GM18520 (cell line): Measurements from ENCODE around the gene TMEM204.

Experiments used
- ATAC-seq: cut with Tn5 transposase; IDR thresholded peaks from one replicate; pipeline ENCODE4 v1.9.1; 2021; ENCODE audit not compliant: unreplicated experiment

The TMEM204 gene

DNA sequence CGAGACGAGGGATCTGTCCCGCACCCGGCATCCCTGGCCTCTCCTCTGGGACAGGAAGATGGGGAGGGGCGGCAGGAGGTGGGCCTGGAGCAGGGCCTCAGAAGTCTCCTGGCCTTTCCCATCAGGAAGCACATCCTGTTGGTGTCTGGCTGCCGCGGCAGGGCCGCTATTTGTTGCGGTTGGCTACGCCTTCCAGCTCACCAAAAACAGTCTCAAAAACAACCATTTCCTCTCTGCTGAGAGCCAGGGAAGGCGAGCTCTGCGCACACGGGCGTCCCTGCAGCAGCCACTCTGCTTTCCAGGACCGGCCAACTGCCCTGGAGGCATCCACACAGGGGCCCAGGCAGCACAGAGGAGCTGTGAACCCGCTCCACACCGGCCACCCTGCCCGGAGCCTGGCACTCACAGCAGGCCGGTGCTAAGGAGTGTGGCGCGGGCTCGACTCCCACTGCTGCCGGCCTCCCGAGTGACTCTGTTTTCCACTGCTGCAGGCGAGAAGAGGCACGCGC, at the start of gene TMEM204:
Gene TMEM204, plus strand, starts transcription at position 224 of the 509 bp plus-strand sequence. CDS start 610 bp downstream, outside the sequence.
- ATAC-seq, result no peak

DNA sequence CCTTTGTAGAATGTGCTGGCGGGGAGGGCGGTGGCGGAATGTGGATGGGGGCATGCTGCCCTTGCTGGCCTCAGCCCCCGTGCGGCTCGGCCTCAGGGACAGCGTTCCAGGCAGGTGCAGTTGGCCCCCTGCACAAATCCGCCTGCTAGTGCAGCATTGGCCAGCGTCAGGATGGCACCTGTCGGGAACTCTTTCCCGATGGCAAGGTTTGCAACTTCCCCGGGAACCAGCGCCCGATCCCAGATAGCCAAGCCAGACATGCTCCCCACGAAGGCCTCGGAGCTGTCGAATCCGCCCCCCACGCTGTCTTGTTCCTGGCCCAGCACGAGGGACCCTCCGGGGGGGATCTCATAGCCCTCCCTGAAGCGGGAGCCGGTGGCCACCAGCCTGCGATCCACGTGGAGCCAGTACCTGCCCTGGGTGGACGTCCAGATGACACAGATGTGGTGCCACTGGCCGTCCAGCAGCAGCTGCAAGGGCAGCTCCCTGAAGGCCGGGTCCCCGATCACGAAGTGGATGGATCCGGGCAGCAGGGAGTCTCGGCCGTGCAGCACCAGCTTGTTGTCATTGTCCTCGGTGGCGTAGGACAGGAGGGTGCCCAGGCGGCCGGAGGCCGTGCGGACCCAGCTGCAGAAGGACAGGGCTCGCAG, 47.5 kb upstream of the TMEM204 start:
- no peak for ATAC-seq

DNA sequence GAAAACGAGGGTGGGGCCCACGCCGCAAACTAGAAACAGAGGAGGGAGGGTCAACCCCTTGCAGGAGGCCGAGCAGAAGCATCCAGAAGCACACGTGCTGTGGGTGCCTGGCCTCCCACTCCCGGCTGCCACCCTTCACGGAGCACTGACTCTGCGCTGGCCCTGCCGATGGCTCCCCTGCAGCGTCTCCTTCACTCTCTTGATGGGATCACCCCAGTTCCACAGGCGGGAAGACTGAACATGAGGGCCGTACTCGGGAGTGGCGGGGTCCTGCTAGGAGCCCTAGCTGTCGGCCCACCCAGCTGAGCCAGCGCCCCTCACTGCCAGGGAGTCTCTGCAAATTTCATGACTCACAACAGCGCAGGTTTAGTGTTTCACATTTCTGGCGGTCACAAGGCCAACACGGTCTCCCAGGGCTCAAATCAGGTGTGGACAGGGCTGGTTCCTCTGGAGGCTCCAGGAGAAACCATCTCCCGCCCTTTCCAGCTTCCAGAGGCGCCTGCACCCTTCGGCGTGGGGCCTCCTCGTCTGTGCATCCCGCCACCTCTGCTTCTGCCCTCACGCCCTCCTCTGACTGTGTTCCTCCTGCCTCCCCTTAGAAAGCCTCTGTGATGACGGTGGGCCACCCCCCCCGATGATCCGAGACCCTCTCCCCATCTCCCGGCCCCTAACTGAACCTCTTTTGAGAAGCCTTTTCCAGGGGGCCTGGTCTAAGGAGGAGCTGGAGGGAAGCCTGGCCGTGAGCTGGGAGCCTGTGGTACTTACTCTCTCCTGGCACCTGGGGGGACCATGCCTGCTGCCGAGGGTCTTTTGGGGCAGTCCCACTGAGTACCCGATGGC, 46.7 kb upstream of the TMEM204 start:
- no peak for ATAC-seq

- no peak for ATAC-seq
Observed at GRCh38 chr16:1487395-1488053, 45.9 kb upstream of the TMEM204 start.

GRCh38 chr16:1488054-1488601, 45.3 kb upstream of the TMEM204 start:
- no peak for ATAC-seq

DNA sequence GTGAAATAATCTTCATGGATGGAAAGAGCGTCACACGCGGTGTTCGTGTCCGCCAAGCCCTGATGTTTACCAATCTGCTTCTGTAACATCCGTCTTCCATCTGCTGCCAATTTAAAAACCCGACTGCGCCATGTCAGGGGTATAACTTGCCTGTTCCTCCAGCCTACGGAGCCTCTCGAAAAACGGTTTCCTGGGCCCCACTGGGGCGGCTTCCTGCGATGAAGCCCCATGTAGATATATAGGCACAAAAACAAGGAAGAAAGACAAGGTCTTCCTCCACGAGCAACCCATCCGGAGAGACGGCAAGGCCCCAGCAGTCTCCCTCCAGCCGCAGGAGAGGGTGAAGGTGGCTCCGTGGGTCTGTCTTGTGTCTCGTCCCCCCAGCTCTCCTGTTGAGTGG, 44.8 kb upstream of the TMEM204 start, which contains the start of gene PTX4:
Gene PTX4, minus strand, starts transcription at position 326 of the 400 bp plus-strand sequence. Its CDS starts 35 bp downstream, at position 291.
- ATAC-seq, result no peak

DNA sequence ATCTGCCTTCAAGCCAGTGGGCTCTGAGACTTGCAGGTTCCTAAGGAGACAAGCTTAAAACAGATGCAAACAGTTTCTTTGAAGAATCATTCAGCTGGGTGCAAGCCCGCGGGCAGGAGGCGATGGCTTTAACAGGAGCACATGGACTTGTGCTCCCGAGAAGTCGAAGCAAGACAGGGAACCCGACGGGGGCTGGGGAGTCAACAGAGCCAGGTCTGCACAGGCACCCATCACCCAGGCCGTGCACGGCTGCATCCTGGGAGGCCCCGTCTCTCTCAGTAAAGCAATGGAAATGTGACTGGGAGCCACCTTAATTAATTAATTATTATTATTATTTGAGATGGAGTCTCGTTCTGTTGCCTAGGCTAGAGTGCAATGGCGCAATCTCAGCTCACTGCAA, 44.4 kb upstream of the TMEM204 start:
- no peak for ATAC-seq

DNA sequence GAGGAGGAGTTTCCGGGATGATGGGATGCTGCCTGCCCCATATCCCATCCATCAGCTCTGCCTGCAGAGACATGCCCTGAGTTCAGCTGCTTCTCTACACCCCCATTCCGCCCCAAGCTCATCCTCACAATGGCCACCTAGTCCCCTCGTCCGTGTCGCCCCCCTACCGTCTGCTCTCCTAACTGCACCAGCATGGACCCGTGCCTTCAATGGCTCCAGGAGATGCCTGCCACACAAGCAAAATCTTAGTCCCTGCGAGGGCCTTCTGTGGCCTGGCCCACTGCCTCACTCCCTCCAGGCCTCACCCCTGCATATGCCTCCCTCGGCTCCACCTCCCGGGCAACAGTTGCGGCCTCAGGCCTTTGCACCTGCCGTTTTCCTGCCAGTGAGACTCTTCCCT, 42.1 kb upstream of the TMEM204 start:
- no peak for ATAC-seq

DNA sequence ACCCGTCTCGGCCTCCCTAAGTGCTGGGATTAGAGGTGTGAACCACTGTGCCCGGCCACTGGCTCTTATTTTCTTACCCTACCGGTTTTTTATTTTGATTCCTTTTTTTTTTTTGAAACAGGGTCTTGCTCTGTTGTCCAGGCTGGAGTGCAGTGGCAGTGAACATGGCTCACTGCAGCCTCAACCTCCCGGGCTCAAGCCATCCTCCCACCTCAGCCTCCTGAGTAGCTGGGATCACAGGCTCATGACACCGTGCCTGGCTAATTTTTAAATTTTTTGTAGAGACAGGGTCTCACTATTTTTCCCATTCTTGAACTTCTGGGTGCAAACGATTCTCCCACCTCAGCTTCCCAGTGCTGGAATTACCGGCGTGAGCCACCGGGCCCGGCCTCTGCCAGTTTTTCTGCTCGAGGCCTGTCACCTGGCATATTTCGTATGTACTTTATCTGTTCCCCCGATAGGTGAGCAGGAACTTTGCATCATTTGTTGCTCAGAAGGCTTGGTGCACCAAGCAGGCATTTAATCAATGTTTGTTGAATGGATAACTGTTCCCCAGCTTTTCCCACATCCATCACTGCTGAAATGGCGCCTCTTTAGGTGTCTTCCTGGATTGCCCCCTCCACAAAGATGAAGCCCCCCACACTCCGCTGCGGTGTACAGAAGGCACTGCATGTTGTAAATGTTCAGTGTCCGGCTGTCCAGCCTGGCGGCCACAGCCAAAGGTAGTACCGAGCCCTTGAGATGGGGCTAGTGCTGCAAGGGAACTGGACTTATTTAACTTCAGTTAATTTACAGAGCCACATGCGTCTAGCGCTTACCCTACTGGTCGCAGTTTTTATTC, 41.2 kb upstream of the TMEM204 start:
- no peak for ATAC-seq

- ATAC-seq, result peak; percentile 41
Observed at GRCh38 chr16:1492923-1493745, 40.3 kb upstream of the TMEM204 start, which contains the start of gene TELO2. TSS of gene TELO2 (plus strand) at chr16:1493360. CDS start at chr16:1494282, 922 bp downstream.

DNA sequence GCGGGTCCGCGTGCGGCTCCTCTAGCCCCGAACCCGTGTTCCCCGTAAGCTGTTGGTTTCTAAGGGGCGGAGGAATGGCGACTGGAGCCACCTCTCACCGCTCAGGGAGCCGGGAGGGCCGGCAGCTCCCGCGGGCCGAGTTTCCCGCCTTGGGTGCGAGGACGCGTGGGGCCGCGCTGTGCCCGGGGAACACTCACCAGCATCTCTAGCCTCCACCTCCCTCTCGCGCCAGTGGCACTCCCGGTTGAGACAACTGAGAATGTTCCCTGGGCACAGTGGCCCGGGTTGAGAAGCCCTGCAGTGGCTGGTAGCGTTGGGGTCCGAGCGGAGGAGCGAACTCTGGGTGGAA, 39.7 kb upstream of the TMEM204 start:
- no peak for ATAC-seq

- ATAC-seq, result no peak
Observed at GRCh38 chr16:1494129-1494640, 39.3 kb upstream of the TMEM204 start.

GRCh38 chr16:1494711-1495110, 38.8 kb upstream of the TMEM204 start:
- no peak for ATAC-seq

- no peak for ATAC-seq
Observed at GRCh38 chr16:1495211-1495888, 38.1 kb upstream of the TMEM204 start.

GRCh38 chr16:1495889-1496262, 37.6 kb upstream of the TMEM204 start:
- no peak for ATAC-seq

DNA sequence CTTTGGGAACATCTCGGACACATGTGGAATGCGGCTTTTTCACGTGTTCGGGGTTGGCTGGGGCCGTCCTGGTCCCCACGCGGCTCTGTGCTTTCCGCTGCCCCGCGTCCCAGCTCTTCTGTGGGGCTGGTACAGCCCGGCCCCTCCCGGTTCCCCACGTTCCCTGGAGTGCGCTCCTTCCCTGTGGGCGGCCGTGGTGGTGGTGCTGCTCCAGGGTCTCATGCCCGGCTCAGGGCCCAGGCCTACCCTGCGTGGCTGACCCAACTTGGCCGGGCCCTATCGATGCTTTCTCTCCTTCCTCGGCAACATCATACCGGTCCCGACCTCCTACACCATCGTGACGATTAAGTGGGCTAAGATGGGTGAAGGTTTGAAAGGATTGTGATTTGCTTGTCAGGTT, 37.0 kb upstream of the TMEM204 start:
- ATAC-seq, result no peak

- no peak for ATAC-seq
Observed at GRCh38 chr16:1497014-1497598, 36.4 kb upstream of the TMEM204 start.

DNA sequence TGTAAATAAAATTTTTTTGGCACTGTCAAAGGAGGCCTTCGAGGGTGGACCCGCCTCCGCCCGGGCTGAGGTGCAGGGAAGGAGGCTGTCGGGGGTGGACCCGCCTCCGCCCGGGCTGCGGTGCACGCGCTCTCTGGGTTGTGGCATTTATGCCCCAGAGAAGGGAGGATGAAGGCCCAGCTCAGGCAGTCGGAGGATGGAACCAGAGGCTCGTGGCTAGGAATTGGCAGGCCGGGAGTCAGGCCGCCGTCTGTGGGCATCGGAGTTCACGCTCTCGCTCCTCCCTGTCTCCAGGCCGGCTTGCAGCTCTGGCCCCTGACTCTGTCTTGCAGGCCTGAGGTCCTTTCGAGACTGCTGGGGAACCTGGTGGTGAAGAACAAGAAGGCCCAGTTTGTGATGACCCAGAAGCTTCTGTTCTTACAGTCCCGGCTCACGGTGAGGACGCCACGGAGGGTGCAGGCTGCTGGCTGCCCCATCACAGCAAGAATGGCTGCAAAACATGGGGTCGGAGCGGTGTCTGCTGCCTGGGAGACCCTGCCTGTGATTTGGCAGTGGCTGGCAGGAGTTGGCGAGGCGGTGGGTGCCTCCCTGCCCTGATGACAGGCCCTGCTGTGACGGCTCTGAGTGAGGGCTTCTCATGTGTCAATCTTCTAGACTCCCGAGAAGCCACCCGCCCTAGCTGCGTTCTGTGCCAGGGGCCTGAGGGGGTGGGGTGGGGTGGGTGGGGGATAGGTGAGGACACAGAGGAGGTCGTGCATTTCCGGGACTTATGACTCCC, 34.4 kb upstream of the TMEM204 start:
- ATAC-seq, result no peak
